Thymus (tissue), 11 donors: ENCODE results near the gene PRDM16. TPM values are rescaled to one million over a fixed set of nuclear protein-coding genes. Genes with fewer than 3 reads are reported as not detected.

Source experiments
- DNase-seq, 9 donors: peaks; one replicate each; pipeline ENCODE4 v3.0.0-alpha.2; 2013; ENCODE audit warnings: low spot score in 9 of 9, low read depth in 6 of 9, missing footprints in 1 of 9
- H3K27ac ChIP-seq, 2 donors: one replicate each; pipeline ENCODE4 v1.5.1; 2013; ENCODE audit warnings: control low read depth in 1 of 2, low read depth in 1 of 2, low read length in 1 of 2, mild to moderate bottlenecking in 1 of 2, moderate library complexity in 1 of 2
- H3K27me3 ChIP-seq, 2 donors: one replicate each; pipeline ENCODE4 v1.5.1; 2013; ENCODE audit warnings: low read length in 1 of 2; ENCODE audit not compliant: control insufficient read depth in 2 of 2, insufficient read depth in 1 of 2
- H3K36me3 ChIP-seq, 2 donors: one replicate each; pipeline ENCODE4 v1.5.1; 2013; ENCODE audit warnings: low read length in 1 of 2, mild to moderate bottlenecking in 1 of 2, moderate library complexity in 1 of 2; ENCODE audit not compliant: control insufficient read depth in 2 of 2, insufficient read depth in 2 of 2
- H3K4me1 ChIP-seq, 2 donors: one replicate each; pipeline ENCODE4 v1.5.1; 2013; ENCODE audit warnings: low read length in 2 of 2; ENCODE audit not compliant: control insufficient read depth in 2 of 2, insufficient read depth in 2 of 2
- H3K4me3 ChIP-seq, 2 donors: one replicate each; pipeline ENCODE4 v1.5.1; 2013; ENCODE audit warnings: low read length in 2 of 2, control low read depth in 1 of 2, mild to moderate bottlenecking in 1 of 2
- H3K9me3 ChIP-seq, 2 donors: one replicate each; pipeline ENCODE4 v1.5.1; 2013; ENCODE audit warnings: low read length in 1 of 2, mild to moderate bottlenecking in 1 of 2; ENCODE audit not compliant: control insufficient read depth in 2 of 2, insufficient read depth in 1 of 2
- WGBS: extraction: QIAGEN DNeasy Blood & Tissue Kit; methylation state at CpG from one replicate; pipeline ENCODE4 v1.1.7; 2013; 5-methylcytosine and 5-hydroxymethylcytosine counted together
- polyA plus RNA-seq: library from polyadenylated mRNA; stranded (reverse); fragments of 200-250 nt; gene quantifications from one replicate; pipeline ENCODE4 v1.2.3, GENCODE V29; 2013
- total RNA-seq: library from RNA; stranded (reverse); fragments of 120-200 nt; gene quantifications from one replicate; pipeline ENCODE4 v1.2.4, GENCODE V29; 2013
- donor health status: healthy.

The PRDM16 gene
- total and polyA plus RNA-seq, 2 donors = 0.09 to 0.55 TPM

GRCh38 chr1:3430820-3431219, 361.8 kb downstream of the PRDM16 start:
- Histone ChIP-seq H3K27me3 (no peaks in the 10 kb centered on the region), H3K9me3 (no peaks in the 10 kb centered on the region), H3K27ac (no peak overlapping the region), H3K4me1 (no peaks in the 10 kb centered on the region), H3K4me3 (no peak overlapping the region), H3K36me3 (no peaks in the 10 kb centered on the region)
- 95% methylated on average over 22 of the region's 22 CpGs for WGBS
- no peak for DNase-seq

DNA sequence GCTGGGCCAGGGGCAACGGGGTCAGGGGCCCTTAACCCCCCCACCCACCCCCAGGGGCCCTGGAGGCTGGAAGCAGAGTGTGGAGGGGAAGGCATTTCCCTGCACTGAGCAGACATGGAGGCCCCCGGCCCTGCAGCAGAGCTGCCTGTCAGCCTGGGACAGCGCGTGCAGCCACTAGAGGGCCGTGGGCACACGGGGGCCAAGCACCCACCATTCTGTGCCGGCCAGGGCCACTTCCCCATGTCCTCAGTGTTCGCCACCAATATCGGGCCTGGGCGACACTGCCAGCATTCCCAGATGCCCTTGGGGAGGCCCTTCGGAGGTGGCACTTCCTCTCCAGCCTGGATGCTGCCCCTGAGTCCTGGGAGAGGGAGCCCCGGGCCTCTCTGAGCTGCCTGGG, 362.3 kb downstream of the PRDM16 start:
- no peak overlapping the region for H3K4me3 ChIP-seq

DNA sequence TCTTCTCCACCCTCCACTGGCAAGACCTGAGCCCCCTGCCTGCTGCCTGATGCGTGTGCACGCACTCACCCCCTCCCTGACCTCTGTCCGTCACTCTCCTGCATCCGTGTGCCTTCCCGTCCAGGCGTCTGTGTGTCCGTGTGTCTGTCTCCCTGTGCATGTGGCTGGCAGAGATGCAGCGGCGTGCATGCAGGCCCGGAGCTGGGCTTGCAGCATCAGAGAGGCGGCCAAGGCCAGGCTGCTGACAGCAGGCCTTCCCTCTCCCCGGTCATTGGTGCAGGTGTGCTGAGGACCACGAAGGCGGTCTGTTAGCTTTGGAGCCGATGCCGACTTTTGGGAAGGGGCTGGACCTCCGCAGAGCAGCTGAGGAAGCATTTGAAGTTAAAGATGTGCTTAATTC, 362.7 kb downstream of the PRDM16 start:
- H3K4me1 ChIP-seq = no peaks in the 10 kb centered on the region
- H3K9me3 ChIP-seq = peaks cover 0 to 3% of the 10 kb centered on the region in 2 donors
- H3K27me3 ChIP-seq = no peaks in the 10 kb centered on the region
- no peak for DNase-seq
- H3K27ac ChIP-seq = no peak overlapping the region
- H3K4me3 ChIP-seq = no peak overlapping the region
- H3K36me3 ChIP-seq = no peaks in the 10 kb centered on the region
- WGBS = 95% methylated on average over 17 of the region's 17 CpGs

More for the DNA sequence above, 362.3 kb downstream of the PRDM16 start:
- 78% methylated on average over 12 of the region's 12 CpGs for WGBS
- no peaks in the 10 kb centered on the region for H3K27me3 ChIP-seq
- H3K4me1 ChIP-seq = no peaks in the 10 kb centered on the region
- H3K36me3 ChIP-seq = no peaks in the 10 kb centered on the region
- H3K9me3 ChIP-seq = no peaks in the 10 kb centered on the region
- DNase-seq = no peak
- no peak overlapping the region for H3K27ac ChIP-seq

- Histone ChIP-seq H3K9me3 (peaks cover 0 to 4% of the 10 kb centered on the region in 2 donors), H3K4me3 (no peak overlapping the region), H3K4me1 (no peaks in the 10 kb centered on the region), H3K27ac (no peak overlapping the region), H3K27me3 (no peaks in the 10 kb centered on the region), H3K36me3 (no peaks in the 10 kb centered on the region)
- DNase-seq = no peak
- WGBS = 90% methylated on average over 15 of the region's 15 CpGs
These were observed 363.3 kb downstream of the PRDM16 start for GRCh38 chr1:3432306-3432705.

- Histone ChIP-seq H3K4me1 (no peaks in the 10 kb centered on the region), H3K36me3 (no peaks in the 10 kb centered on the region), H3K27ac (no peak overlapping the region), H3K4me3 (no peak overlapping the region), H3K27me3 (no peaks in the 10 kb centered on the region), H3K9me3 (peaks cover 0 to 4% of the 10 kb centered on the region in 2 donors)
- 93% methylated on average over 14 of the region's 14 CpGs for WGBS
- DNase-seq = no peak
These were observed 364.1 kb downstream of the PRDM16 start for GRCh38 chr1:3433076-3433475.

DNA sequence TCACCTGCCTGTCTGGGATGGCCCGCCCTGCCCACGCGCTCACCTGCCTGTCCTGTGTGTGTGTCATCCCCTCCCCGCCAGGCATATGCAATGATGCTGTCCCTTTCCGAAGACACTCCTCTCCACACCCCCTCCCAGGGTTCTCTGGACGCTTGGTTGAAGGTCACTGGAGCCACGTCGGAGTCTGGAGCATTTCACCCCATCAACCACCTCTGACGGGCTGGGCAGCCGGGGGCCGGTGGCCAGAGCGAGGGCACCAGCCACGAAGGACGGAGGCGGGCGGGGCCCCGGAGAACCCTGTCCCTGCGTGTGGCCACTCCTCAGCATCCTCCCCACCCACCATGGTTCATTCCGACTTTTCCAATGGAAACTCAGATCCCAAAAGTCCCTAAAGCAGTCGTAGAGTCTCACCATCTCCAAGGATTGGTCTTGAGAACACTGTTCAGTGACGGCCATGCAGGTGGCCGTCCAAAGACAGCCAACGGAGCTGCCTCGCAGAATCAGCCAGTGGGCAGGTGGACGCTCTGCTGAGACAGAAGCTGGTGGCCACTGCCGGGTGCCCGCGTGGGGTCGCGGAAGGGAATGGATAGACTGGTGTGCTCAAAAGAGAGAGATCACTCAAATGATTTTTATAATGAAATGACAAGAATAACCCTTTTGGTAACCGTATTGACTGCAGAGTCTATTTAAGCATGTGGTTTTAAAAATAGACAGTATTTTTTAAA, 364.8 kb downstream of the PRDM16 start:
- no peak for DNase-seq
- Histone ChIP-seq H3K4me3 (no peak overlapping the region), H3K36me3 (no peaks in the 10 kb centered on the region), H3K27ac (no peak overlapping the region), H3K9me3 (peaks cover 0 to 4% of the 10 kb centered on the region in 2 donors), H3K27me3 (no peaks in the 10 kb centered on the region), H3K4me1 (no peaks in the 10 kb centered on the region)
- 96% methylated on average over 31 of the region's 31 CpGs for WGBS

DNA sequence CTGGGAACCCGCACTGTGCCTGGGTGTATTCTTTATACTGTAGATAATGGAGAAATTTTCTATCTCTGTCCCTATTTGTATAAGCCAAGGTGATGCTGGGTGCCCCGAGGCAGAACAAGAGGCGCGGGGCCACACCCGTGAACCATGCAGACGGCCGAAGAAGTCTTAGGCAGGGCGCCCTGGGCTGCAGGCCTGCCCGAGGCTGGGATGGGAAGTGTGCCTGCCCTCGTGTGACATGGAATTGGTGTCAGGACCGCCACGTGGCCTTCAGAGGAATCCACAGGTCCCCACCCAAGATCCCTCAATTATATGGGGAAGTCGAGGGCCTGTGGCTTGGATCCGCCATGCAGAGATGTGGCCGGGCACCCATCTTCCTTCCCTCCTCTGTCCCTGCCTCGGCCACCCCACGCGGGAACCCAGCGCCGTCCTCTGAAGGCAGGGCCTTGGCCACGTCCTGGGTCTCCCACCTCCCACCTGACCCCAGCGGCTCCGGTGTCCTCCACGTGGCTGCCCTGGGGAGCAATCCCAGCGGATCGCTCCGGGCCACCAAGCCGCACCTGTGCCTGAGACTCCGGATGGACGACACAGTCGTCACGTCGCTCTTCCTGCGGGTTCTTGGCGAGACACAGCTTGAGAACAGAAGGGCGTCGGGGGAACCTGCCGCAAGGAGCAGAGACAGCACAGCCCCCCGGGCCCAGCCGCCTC, 365.6 kb downstream of the PRDM16 start:
- no peak overlapping the region for H3K4me3 ChIP-seq
- no peaks in the 10 kb centered on the region for H3K4me1 ChIP-seq
- H3K27me3 ChIP-seq = no peaks in the 10 kb centered on the region
- peaks cover 0 to 4% of the 10 kb centered on the region in 2 donors for H3K9me3 ChIP-seq
- DNase-seq = no peak
- WGBS = 95% methylated on average over 40 of the region's 40 CpGs
- no peaks in the 10 kb centered on the region for H3K36me3 ChIP-seq
- no peak overlapping the region for H3K27ac ChIP-seq

DNA sequence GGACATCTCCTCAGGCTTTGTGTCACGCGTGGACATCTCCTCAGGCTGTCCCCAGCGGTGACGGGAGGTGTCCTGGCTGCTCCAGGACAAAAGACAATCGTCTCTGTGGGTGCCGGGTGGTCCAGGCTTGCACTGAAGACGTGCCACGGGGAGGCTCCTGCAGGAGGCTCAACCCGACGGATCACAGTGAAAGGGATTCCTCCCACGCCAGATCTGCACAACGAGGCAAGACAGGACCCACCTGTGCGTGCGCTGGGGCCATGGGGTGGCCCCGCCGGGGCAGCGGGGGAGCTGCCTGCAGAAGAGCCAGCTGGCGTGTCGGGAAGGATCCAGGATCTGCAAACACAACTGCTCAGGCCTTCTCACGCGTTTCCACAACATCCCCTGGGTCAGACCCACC, 366.7 kb downstream of the PRDM16 start:
- Histone ChIP-seq H3K36me3 (no peaks in the 10 kb centered on the region), H3K27me3 (peaks cover 0 to under 1% of the 10 kb centered on the region in 2 donors), H3K4me3 (no peak overlapping the region), H3K4me1 (no peaks in the 10 kb centered on the region), H3K27ac (no peak overlapping the region), H3K9me3 (peaks cover 0 to 4% of the 10 kb centered on the region in 2 donors)
- 91% methylated on average over 21 of the region's 21 CpGs for WGBS
- DNase-seq = no peak

DNA sequence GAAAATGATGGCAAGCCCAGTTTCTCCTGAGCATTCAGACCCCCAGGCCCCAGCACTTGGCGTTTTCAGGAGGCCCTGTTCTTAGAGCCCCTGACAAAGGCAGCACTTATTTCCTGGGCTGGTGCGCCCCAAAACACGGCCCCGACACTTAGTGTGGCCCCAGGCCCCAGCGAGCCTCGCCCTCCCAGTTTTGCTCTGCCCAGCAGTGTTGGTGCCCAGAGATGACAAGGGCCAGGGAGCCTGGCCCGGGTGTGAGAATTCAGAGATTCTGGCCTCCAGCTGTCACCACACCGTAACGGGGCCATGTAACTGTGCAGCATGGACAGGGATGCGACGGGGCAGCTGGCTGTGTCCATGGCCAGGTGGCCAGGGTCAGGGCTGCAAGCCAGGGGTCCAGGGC, 367.4 kb downstream of the PRDM16 start:
- Histone ChIP-seq H3K36me3 (no peaks in the 10 kb centered on the region), H3K4me1 (no peaks in the 10 kb centered on the region), H3K9me3 (peaks cover 0 to 4% of the 10 kb centered on the region in 2 donors), H3K27me3 (peaks cover 0 to 6% of the 10 kb centered on the region in 2 donors), H3K4me3 (no peak overlapping the region), H3K27ac (no peak overlapping the region)
- DNase-seq = no peak
- 96% methylated on average over 11 of the region's 11 CpGs for WGBS
